Activated CD8-positive, alpha-beta memory T cell treated with anti-CD3 and anti-CD28 coated beads for 48 hours (primary cell): ENCODE measurements around the gene NUSAP1.
"Not testable (repeated sequence)": the region's sequence is repeated elsewhere in the genome, so short reads cannot be mapped to it uniquely, and the experiment has no call there.

Experiments used
- DNase-seq, 3 experiments: peaks; one replicate each; pipeline ENCODE4 v3.0.0-alpha.2; 2020; ENCODE audit warnings: low read depth in 2 of 3, low spot score in 2 of 3

The NUSAP1 gene

GRCh38 chr15:41331833-41332193 is 868 bp upstream of the NUSAP1 start:
- no peak for DNase-seq

GRCh38 chr15:41333026-41333562 is 413 bp downstream of the NUSAP1 start:
- no peak for DNase-seq

GRCh38 chr15:41334293-41335120 is 1.8 kb downstream of the NUSAP1 start:
- DNase-seq: no peak

GRCh38 chr15:41336549-41336948 is 3.9 kb downstream of the NUSAP1 start:
- no peak for DNase-seq

GRCh38 chr15:41337047-41337446 is 4.4 kb downstream of the NUSAP1 start:
- DNase-seq: no peak

GRCh38 chr15:41337631-41338522 is 5.2 kb downstream of the NUSAP1 start:
- no peak for DNase-seq

- DNase-seq: no peak
Observed at GRCh38 chr15:41340189-41340695, 7.6 kb downstream of the NUSAP1 start.

- DNase-seq: no peak
Observed at GRCh38 chr15:41341519-41341918, 8.8 kb downstream of the NUSAP1 start.

- DNase-seq: no peak
Observed at GRCh38 chr15:41347236-41347635, 14.6 kb downstream of the NUSAP1 start.

GRCh38 chr15:41350057-41350717 is 17.5 kb downstream of the NUSAP1 start:
- no peak for DNase-seq

- DNase-seq: no peak
Observed at GRCh38 chr15:41354371-41354770, 21.7 kb downstream of the NUSAP1 start.

GRCh38 chr15:41367418-41367817 is 34.7 kb downstream of the NUSAP1 start:
- DNase-seq: no peak

GRCh38 chr15:41377978-41378377 is 45.3 kb downstream of the NUSAP1 start:
- no peak for DNase-seq

- DNase-seq: not testable (repeated sequence)
Observed at GRCh38 chr15:41383974-41384749, 51.5 kb downstream of the NUSAP1 start.

- no peak for DNase-seq
Observed at GRCh38 chr15:41387646-41388045, 55.0 kb downstream of the NUSAP1 start.

- DNase-seq: no peak
Observed at GRCh38 chr15:41392659-41393058, 60.0 kb downstream of the NUSAP1 start.

- DNase-seq: no peak
Observed at GRCh38 chr15:41394924-41395323, 62.2 kb downstream of the NUSAP1 start.

GRCh38 chr15:41396111-41396510 is 63.4 kb downstream of the NUSAP1 start:
- DNase-seq: no peak

- DNase-seq: no peak
Observed at GRCh38 chr15:41401904-41402267, 69.2 kb downstream of the NUSAP1 start.

GRCh38 chr15:41407341-41407740 is 74.7 kb downstream of the NUSAP1 start:
- no peak for DNase-seq
